Common myeloid progenitor, CD34-positive (primary cell): ENCODE measurements around the gene GRIK2.

ENCODE experiments used
- CTCF ChIA-PET: fragments of 350-600 bp; sonication (Branson Sonifier 250); formaldehyde crosslinking; loops from one replicate; lab custom pipeline; 2021; ENCODE audit warnings: antibody characterized with exemption; lab: Charles Lee
- POLR2A ChIA-PET: fragments of 350-600 bp; sonication (Branson Sonifier 250); formaldehyde crosslinking; loops from one replicate; lab custom pipeline; 2021; ENCODE audit warnings: antibody characterized with exemption; lab: Charles Lee
- DNase-seq, 3 donors: peaks; one replicate each; pipeline versions ENCODE4 v3.0.0 to v3.0.0-alpha.2; 2013
- H3K27ac ChIP-seq, 2 experiments: 1 replicate in 1 of 2; 2 replicates in 1 of 2; pipeline ENCODE4 v1.7.0; 2013; ENCODE audit warnings: inconsistent platforms in 2 of 2, low read length in 2 of 2, mild to moderate bottlenecking in 2 of 2, low read depth in 1 of 2, moderate library complexity in 1 of 2; ENCODE audit not compliant: severe bottlenecking in 2 of 2, insufficient read depth in 1 of 2, poor library complexity in 1 of 2
- H3K27me3 ChIP-seq, 5 experiments: replicated peaks in 2 of 5; 1 replicate in 3 of 5; 2 replicates in 2 of 5; pipeline versions ENCODE4 v1.6.1 to v1.7.0; 2013; ENCODE audit warnings: low read length in 4 of 5, mild to moderate bottlenecking in 2 of 5, moderate library complexity in 2 of 5, inconsistent platforms in 1 of 5; ENCODE audit not compliant: insufficient read depth in 5 of 5, control insufficient read depth in 4 of 5
- H3K36me3 ChIP-seq, 4 experiments: 1 replicate in 2 of 4; 2 replicates in 2 of 4; pipeline versions ENCODE4 v1.6.1 to v1.7.0; 2013; ENCODE audit warnings: low read length in 3 of 4, control low read depth in 1 of 4, mild to moderate bottlenecking in 1 of 4; ENCODE audit not compliant: control insufficient read depth in 4 of 4, insufficient read depth in 4 of 4
- H3K4me1 ChIP-seq, 4 experiments: 1 replicate in 3 of 4; 2 replicates in 1 of 4; pipeline versions ENCODE4 v1.6.1 to v1.7.1; 2013; ENCODE audit warnings: low read length in 3 of 4, mild to moderate bottlenecking in 3 of 4, control low read depth in 1 of 4, inconsistent platforms in 1 of 4, moderate library complexity in 1 of 4; ENCODE audit not compliant: control insufficient read depth in 4 of 4, insufficient read depth in 4 of 4; ENCODE audit errors: control extremely low read depth in 1 of 4
- H3K4me3 ChIP-seq, 7 experiments: 1 replicate in 4 of 7; 2 replicates in 3 of 7; pipeline versions ENCODE4 v1.5.1 to v1.7.0; 2013; ENCODE audit warnings: mild to moderate bottlenecking in 7 of 7, low read length in 6 of 7, moderate library complexity in 6 of 7, inconsistent platforms in 2 of 7, low read depth in 2 of 7, control low read depth in 1 of 7; ENCODE audit not compliant: insufficient read depth in 4 of 7, control insufficient read depth in 1 of 7; ENCODE audit errors: extremely low read depth in 1 of 7
- H3K9me3 ChIP-seq, 5 experiments: 1 replicate in 4 of 5; 2 replicates in 1 of 5; pipeline versions ENCODE4 v1.6.1 to v1.7.1; 2013; ENCODE audit warnings: low read length in 4 of 5, mild to moderate bottlenecking in 2 of 5, inconsistent platforms in 1 of 5, low read depth in 1 of 5, moderate library complexity in 1 of 5; ENCODE audit not compliant: control insufficient read depth in 4 of 5, insufficient read depth in 2 of 5; ENCODE audit errors: control extremely low read depth in 1 of 5
- WGBS: methylation state at CpG from one replicate; pipeline ENCODE4 v1.1.5; 2013; ENCODE audit not compliant: insufficient coverage; 5-methylcytosine and 5-hydroxymethylcytosine counted together

Gene GRIK2

DNA sequence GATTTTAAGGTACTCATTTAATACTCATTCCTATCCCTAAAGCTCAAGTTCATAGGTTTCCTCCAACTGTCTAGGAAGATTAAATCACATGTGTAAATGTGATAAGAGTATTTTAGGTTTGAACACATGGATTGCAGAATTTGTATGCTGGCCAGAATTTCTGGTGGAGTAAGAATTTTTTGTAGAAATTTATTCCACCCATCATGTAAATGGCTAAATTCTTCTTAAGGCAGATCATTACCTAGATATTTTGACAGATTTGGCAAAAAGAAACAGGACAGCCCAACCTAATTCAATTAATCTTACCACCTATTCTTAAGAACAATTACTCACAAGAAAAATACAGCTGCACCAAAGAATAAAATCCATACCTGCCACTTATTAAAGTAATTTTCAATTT lies 261.6 kb downstream of the GRIK2 start:
- no peaks in the 10 kb centered on the region for H3K9me3 ChIP-seq
- no peaks in the 10 kb centered on the region for H3K27me3 ChIP-seq
- H3K4me1 ChIP-seq, result no peaks in the 10 kb centered on the region
- DNase-seq, result no peak
- H3K4me3 ChIP-seq, result no peak overlapping the region
- no peaks in the 10 kb centered on the region for H3K36me3 ChIP-seq
- CTCF ChIA-PET, result no interaction called here
- H3K27ac ChIP-seq, result no peak overlapping the region
- POLR2A ChIA-PET, result no interaction called here

DNA sequence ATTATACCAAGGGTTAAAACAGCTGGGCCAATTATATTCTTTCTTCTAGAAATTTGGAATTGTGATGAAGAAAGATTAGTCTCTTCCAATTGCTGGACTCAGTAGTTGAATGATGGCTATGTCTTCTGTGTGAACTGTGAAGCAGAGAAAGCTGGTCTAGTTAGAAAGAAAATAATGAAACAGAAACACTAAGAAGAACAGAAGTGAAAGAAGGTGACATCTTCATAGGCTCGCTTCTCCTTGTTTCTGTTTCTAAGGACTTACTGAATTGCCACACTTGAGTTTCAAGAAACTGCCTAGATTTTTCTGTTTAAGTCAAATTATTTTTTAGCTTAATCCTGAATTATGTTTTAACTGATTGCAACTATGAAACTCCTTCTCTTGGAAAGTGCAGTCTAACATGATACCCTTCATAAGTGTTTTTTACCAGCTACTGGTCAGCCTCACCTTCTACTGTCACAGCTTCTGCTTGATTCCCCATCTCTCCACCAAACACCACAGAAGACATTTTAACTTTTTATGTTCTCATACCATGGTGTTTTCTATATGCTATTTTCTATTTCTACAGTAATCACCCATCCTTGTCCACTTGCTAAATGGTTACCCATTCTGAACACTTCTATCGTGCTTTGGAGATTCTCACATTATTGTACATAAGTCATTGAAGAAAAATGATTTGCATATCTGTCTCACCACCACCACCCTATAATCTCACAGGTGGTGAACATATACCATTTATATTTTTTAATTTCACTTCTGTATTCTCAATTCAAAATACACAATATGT lies 268.8 kb downstream of the GRIK2 start:
- no peaks in the 10 kb centered on the region for H3K36me3 ChIP-seq
- WGBS, result 100% methylated on average over 1 of the region's 2 CpGs
- no peaks in the 10 kb centered on the region for H3K9me3 ChIP-seq
- no peak overlapping the region for H3K4me3 ChIP-seq
- no peaks in the 10 kb centered on the region for H3K4me1 ChIP-seq
- ChIA-PET POLR2A (no interaction called here), CTCF (no interaction called here)
- H3K27me3 ChIP-seq, result no peaks in the 10 kb centered on the region
- DNase-seq, result no peak
- H3K27ac ChIP-seq, result no peak overlapping the region

- H3K36me3 ChIP-seq, result no peaks in the 10 kb centered on the region
- DNase-seq, result no peak
- no peak overlapping the region for H3K4me3 ChIP-seq
- no peaks in the 10 kb centered on the region for H3K27me3 ChIP-seq
- POLR2A ChIA-PET, result no interaction called here
- no peak overlapping the region for H3K27ac ChIP-seq
- H3K9me3 ChIP-seq, result no peaks in the 10 kb centered on the region
- no peaks in the 10 kb centered on the region for H3K4me1 ChIP-seq
- WGBS, result 55% methylated on average over 5 of the region's 6 CpGs
- CTCF ChIA-PET, result no interaction called here
Measured at GRCh38 chr6:101663100-101663499, 269.6 kb downstream of the GRIK2 start.

- POLR2A ChIA-PET, result no interaction called here
- no peaks in the 10 kb centered on the region for H3K27me3 ChIP-seq
- no peaks in the 10 kb centered on the region for H3K36me3 ChIP-seq
- WGBS, result no CpG with 5 or more reads among the region's 1 CpG
- CTCF ChIA-PET, result no interaction called here
- H3K9me3 ChIP-seq, result no peaks in the 10 kb centered on the region
- H3K4me1 ChIP-seq, result no peaks in the 10 kb centered on the region
- DNase-seq, result no peak
- H3K27ac ChIP-seq, result no peak overlapping the region
- H3K4me3 ChIP-seq, result no peak overlapping the region
Measured at GRCh38 chr6:101666256-101666655, 272.7 kb downstream of the GRIK2 start.

- H3K36me3 ChIP-seq, result no peaks in the 10 kb centered on the region
Measured at GRCh38 chr6:101668496-101669030, 275.1 kb downstream of the GRIK2 start.

DNA sequence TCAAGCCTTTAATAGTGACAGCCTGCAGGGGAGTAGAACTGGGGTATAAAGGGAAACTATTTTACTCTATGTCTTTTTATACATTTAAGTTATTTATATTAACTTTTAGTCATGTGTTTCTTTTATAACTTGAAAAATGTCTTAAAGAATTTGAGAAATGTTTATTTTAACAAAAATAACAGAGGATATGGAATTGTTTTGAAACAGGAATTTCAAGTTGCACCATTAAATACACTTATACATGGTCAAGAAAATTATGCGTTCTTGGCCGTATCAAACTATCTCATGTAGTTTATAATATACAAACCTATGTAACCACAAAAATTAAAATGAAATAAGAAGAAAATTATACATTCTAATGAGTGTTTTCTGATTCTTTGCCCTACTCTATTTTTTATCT lies 282.7 kb downstream of the GRIK2 start:
- POLR2A ChIA-PET, result no interaction called here
- CTCF ChIA-PET, result no interaction called here
- Histone ChIP-seq H3K36me3 (no peaks in the 10 kb centered on the region), H3K4me1 (no peaks in the 10 kb centered on the region), H3K4me3 (no peak overlapping the region), H3K27ac (no peak overlapping the region), H3K9me3 (no peaks in the 10 kb centered on the region), H3K27me3 (no peaks in the 10 kb centered on the region)
- no CpG with 5 or more reads among the region's 2 CpGs for WGBS
- DNase-seq, result no peak

More at GRCh38 chr6:101668496-101669030, 275.1 kb downstream of the GRIK2 start:
- POLR2A ChIA-PET, result no interaction called here
- Histone ChIP-seq H3K27ac (no peak overlapping the region), H3K4me3 (no peak overlapping the region), H3K27me3 (no peaks in the 10 kb centered on the region), H3K9me3 (no peaks in the 10 kb centered on the region), H3K4me1 (no peaks in the 10 kb centered on the region)
- no peak for DNase-seq
- WGBS, result 100% methylated on average over 1 of the region's 2 CpGs
- CTCF ChIA-PET, result no interaction called here

- Histone ChIP-seq H3K27me3 (no peaks in the 10 kb centered on the region), H3K4me1 (no peaks in the 10 kb centered on the region), H3K4me3 (no peak overlapping the region), H3K36me3 (no peaks in the 10 kb centered on the region), H3K27ac (no peak overlapping the region), H3K9me3 (no peaks in the 10 kb centered on the region)
- no peak for DNase-seq
- POLR2A ChIA-PET, result no interaction called here
- WGBS, result 97% methylated on average over 4 of the region's 5 CpGs
- CTCF ChIA-PET, result no interaction called here
Measured at GRCh38 chr6:101682937-101683336, 289.4 kb downstream of the GRIK2 start.
